Panc1 (cell line): ENCODE data around the gene WNT2. TPM values are rescaled to one million over a fixed set of nuclear protein-coding genes. Genes with fewer than 3 reads are reported as not detected.
A peak's percentile ranks its signal among the peaks of the same experiment; 100 is the strongest.

Experiments
- ATAC-seq: fragments of 200-7000 bp; cut with Tn5 transposase; 2 replicates; pipeline ENCODE4 v1.9.1; 2020; ENCODE audit warnings: mild to moderate bottlenecking, moderate library complexity
- BruUV-seq: library from RNA; stranded (reverse); fragments of 400-500 nt; replicated peaks from 2 replicates; lab custom pipeline; 2021; lab: Mats Ljungman, UMichigan
- CTCF ChIA-PET: fragments of 300-600 bp; sonication (Branson Sonifier 250); formaldehyde crosslinking; loops from one replicate; lab custom pipeline; 2022; ENCODE audit warnings: antibody characterized with exemption; lab: Charles Lee
- POLR2A ChIA-PET: fragments of 300-600 bp; sonication (Branson Sonifier 250); formaldehyde crosslinking; loops from one replicate; lab custom pipeline; 2022; ENCODE audit warnings: antibody characterized with exemption; lab: Charles Lee
- DNase-seq: peaks from one replicate; pipeline ENCODE4 v3.0.0-alpha.2; 2010; ENCODE audit warnings: low read depth, low spot score
- H3K27ac ChIP-seq: 2 replicates; pipeline ENCODE4 v1.5.1; 2011; ENCODE audit warnings: mild to moderate bottlenecking, low read length, inconsistent platforms
- H3K27me3 ChIP-seq: fragments of 200-500 bp; sonication (Bioruptor generic); 2 replicates; pipeline ENCODE4 v1.6.0; 2014; ENCODE audit warnings: low read length, inconsistent platforms; ENCODE audit not compliant: control insufficient read depth, insufficient read depth
- H3K36me3 ChIP-seq: fragments of 200-500 bp; sonication (Bioruptor generic); 2 replicates; pipeline ENCODE4 v1.5.1; 2014; ENCODE audit warnings: inconsistent platforms, mild to moderate bottlenecking, low read length, moderate library complexity; ENCODE audit not compliant: control insufficient read depth, insufficient read depth
- H3K4me1 ChIP-seq: 2 replicates; pipeline ENCODE4 v1.5.1; 2011; ENCODE audit warnings: inconsistent platforms, mild to moderate bottlenecking, low read length, moderate library complexity; ENCODE audit not compliant: control insufficient read depth, insufficient read depth
- H3K4me3 ChIP-seq, 2 experiments: 2 replicates each; pipeline ENCODE4 v1.5.1; 2011 to 2012; ENCODE audit warnings: low read depth in 2 of 2, low read length in 2 of 2, mild to moderate bottlenecking in 2 of 2, inconsistent platforms in 1 of 2, moderate library complexity in 1 of 2
- H3K9me3 ChIP-seq: fragments of 200-500 bp; sonication (Bioruptor generic); 2 replicates; pipeline ENCODE4 v1.5.1; 2014; ENCODE audit warnings: low read depth, mild to moderate bottlenecking, inconsistent platforms, low read length, moderate library complexity; ENCODE audit not compliant: control insufficient read depth, insufficient read depth
- CTCF ChIP-seq: fragments of 450-650 bp; IDR thresholded peaks from 2 replicates; pipeline ENCODE4 v1.5.1; 2017; ENCODE audit warnings: mild to moderate bottlenecking
- POLR2AphosphoS5 ChIP-seq: IDR thresholded peaks from 2 replicates; pipeline ENCODE4 v1.6.1; 2012; ENCODE audit warnings: mild to moderate bottlenecking, low read depth, low read length, moderate library complexity
- REST ChIP-seq, 2 experiments: IDR thresholded peaks; 2 replicates each; pipeline ENCODE4 v1.6.1; 2011 to 2012; ENCODE audit warnings: low read depth in 2 of 2, control low read depth in 1 of 2, low read length in 1 of 2, mild to moderate bottlenecking in 1 of 2, moderate library complexity in 1 of 2; ENCODE audit not compliant: insufficient read depth in 1 of 2
- SIN3A ChIP-seq: IDR thresholded peaks from 2 replicates; pipeline ENCODE4 v1.6.1; 2012; ENCODE audit warnings: low read depth, mild to moderate bottlenecking, low read length, moderate library complexity, borderline replicate concordance; ENCODE audit not compliant: insufficient read depth
- TCF7L2 ChIP-seq: IDR thresholded peaks from 2 replicates; pipeline ENCODE4 v1.6.1; 2011; ENCODE audit warnings: mild to moderate bottlenecking, low read depth, low read length, inconsistent platforms
- in situ Hi-C: cut with HindIII; loops from 2 replicates; pipeline ENCODE4 v1.10.0; 2016; ENCODE audit warnings: low sequenced_read_pairs, low pct_unique_long_range_greater_than_20kb
- intact Hi-C: fragments of 100-400 bp; cut with micrococcal nuclease; formaldehyde crosslinking; loops from one replicate; pipeline ENCODE4 v1.10.0; 2022; ENCODE audit not compliant: unreplicated experiment
- total RNA-seq: library from RNA; stranded (reverse); gene quantifications from one replicate; pipeline ENCODE4 v1.2.1, GENCODE V29; 2021; ENCODE audit not compliant: unreplicated experiment

Gene WNT2
- total RNA-seq, 1 experiment from 2014 or later: not detected

- no peak overlapping the region for H3K27ac ChIP-seq
- H3K9me3 ChIP-seq: no peaks in the 10 kb centered on the region
- POLR2A ChIA-PET: no interaction called here
- DNase-seq (no peak), ATAC-seq (no peak)
- peaks cover 13% of the 10 kb centered on the region for H3K27me3 ChIP-seq
- in situ Hi-C loops: no loop called here
- CTCF ChIA-PET: no interaction called here
- TF ChIP-seq TCF7L2 (no peak), POLR2AphosphoS5 (no peak), SIN3A (no peak), CTCF (no peak)
- no peak overlapping the region for H3K4me3 ChIP-seq
- no peaks in the 10 kb centered on the region for H3K36me3 ChIP-seq
- H3K4me1 ChIP-seq: no peaks in the 10 kb centered on the region
- intact Hi-C loops: no loop called here
- BruUV-seq: no TSS peak
Measured at GRCh38 chr7:117313582-117313981, 9.3 kb downstream of the WNT2 start.

- no peak for DNase-seq
- Histone ChIP-seq H3K27ac (no peak overlapping the region), H3K9me3 (no peaks in the 10 kb centered on the region), H3K27me3 (peaks cover 13% of the 10 kb centered on the region), H3K4me1 (no peaks in the 10 kb centered on the region), H3K4me3 (no peak overlapping the region), H3K36me3 (no peaks in the 10 kb centered on the region)
- intact Hi-C loops (no loop called here), in situ Hi-C loops (no loop called here)
- no TSS peak for BruUV-seq
- peak; percentile 68; the same call in 1 of the 2 replicates for ATAC-seq
- ChIA-PET POLR2A (no interaction called here), CTCF (no interaction called here)
- no peak for TF ChIP-seq REST (IDR thresholded peaks at IDR 0.05; ENCODE audit: insufficient read depth in 1 of 2, low read depth in 2 of 2, low read length in 1 of 2)
- no peak for TF ChIP-seq TCF7L2
- TF ChIP-seq CTCF: peak; percentile 38; the same call in 1 of the 2 replicates
- no peak for TF ChIP-seq POLR2AphosphoS5
- no peak for TF ChIP-seq SIN3A
Measured at GRCh38 chr7:117312593-117313580, 10.0 kb downstream of the WNT2 start.
